ENCODE measurements around the gene CGB7. TPM values are rescaled to one million over a fixed set of nuclear protein-coding genes. Genes with fewer than 3 reads are reported as not detected.

Gene CGB7
- total and polyA plus RNA-seq, 9 of the 15 experiments (the other 6 are each of a cell fraction or from before 2014, with no cell fraction given) = not detected

GRCh38 chr19:49017041-49017665 is 40.4 kb downstream of the CGB7 start, which contains the start of gene LHB:
Gene LHB (minus strand): TSS chr19:49017091. CDS start chr19:49017081, 10 bp downstream.
- no peak for DNase-seq (ENCODE audit: extremely low read depth in 1 of 4, low spot score in 3 of 4)
- FAIRE-seq = no peak
- no TSS peak for BruUV-seq (replicated peaks)
- Histone ChIP-seq H3K9me3 (replicated peaks; ENCODE audit: control insufficient read depth, insufficient read depth, low read depth, low read length) (no peaks in the 10 kb centered on the region), H3K27me3 (ENCODE audit: control insufficient read depth in 2 of 2, insufficient read depth in 2 of 2, low read length in 2 of 2) (no peaks in the 10 kb centered on the region), H3K36me3 (ENCODE audit: control insufficient read depth, insufficient read depth, low read length) (peaks cover 42% of the 10 kb centered on the region; the same call in 2 of the 3 replicates), H3K9ac (ENCODE audit: insufficient read depth in 1 of 2, low read depth in 2 of 2, low read length in 2 of 2) (peak within 1 kb of the TSS; percentile 30 to 88), H3K9me1 (ENCODE audit: control insufficient read depth, insufficient read depth, low read length) (peaks cover 7% of the 10 kb centered on the region), H3K4me1 (replicated peaks in 1 of 2; ENCODE audit: control insufficient read depth in 2 of 2, insufficient read depth in 2 of 2, low read length in 2 of 2) (peaks cover 21 to 59% of the 10 kb centered on the region in 2 experiments; a peak in 4 of 5 replicates), H3K79me2 (ENCODE audit: control insufficient read depth, insufficient read depth, low read length) (no peaks in the 10 kb centered on the region), H3K27ac (ENCODE audit: extremely low read depth, low read depth, low read length) (peak within 1 kb of the TSS; percentile 32; the same call in 1 of the 3 replicates), H4K20me1 (replicated peaks; ENCODE audit: control insufficient read depth, insufficient read depth, low read length) (peaks cover 12% of the 10 kb centered on the region; the same call in 1 of the 2 replicates), H3K4me2 (ENCODE audit: insufficient read depth, low read length) (peak within 1 kb of the TSS; percentile 76; the same call in 1 of the 2 replicates), H3K4me3 (peak within 1 kb of the TSS; percentile 41), H2AFZ (ENCODE audit: low read depth, low read length) (0 out of 2 replicates have a peak within 1 kb of the TSS, but pooled peaks have one; percentile 44)
- ATAC-seq = no peak
- intact Hi-C loops (cut with micrococcal nuclease) = no loop called here
- TF ChIP-seq EGR1 (conservative IDR thresholded peaks at IDR 0.05) (peak; percentile 13; the same call in 1 of the 2 replicates), ZBTB17 (CRISPR knock-in tag; IDR thresholded peaks at IDR 0.05) (no peak), SMC3 (conservative IDR thresholded peaks at IDR 0.05; ENCODE audit: insufficient read depth, low read depth, low read length) (no peak), ZNF41 (CRISPR knock-in tag; conservative IDR thresholded peaks at IDR 0.05) (no peak), CLOCK (CRISPR knock-in tag; IDR thresholded peaks at IDR 0.05; ENCODE audit: borderline replicate concordance) (no peak), ZNF263 (CRISPR knock-in tag; IDR thresholded peaks at IDR 0.05; ENCODE audit: borderline replicate concordance) (no peak)
- ChIA-PET CTCF (ENCODE audit: low intra/inter-chr PET ratio) (no interaction called here), POLR2A (no interaction called here)
- 61% methylated on average over 14 of the region's 17 CpGs for WGBS (ENCODE audit: insufficient coverage, low coverage, missing lambda C conversion rate)
- in situ Hi-C loops (cut with MboI) = no loop called here
